HTERT RPE-1 (cell line): ENCODE data around the gene PLEKHJ1.
"Not testable (repeated sequence)": the region's sequence is repeated elsewhere in the genome, so short reads cannot be mapped to it uniquely, and the experiment has no call there.

Source experiments
- in situ Hi-C: fragments of 300-500 bp; cut with MboI; formaldehyde crosslinking; loops from 4 replicates; pipeline ENCODE4 v1.14.3; 2020; ENCODE audit warnings: low sequenced_read_pairs

PLEKHJ1 gene

DNA sequence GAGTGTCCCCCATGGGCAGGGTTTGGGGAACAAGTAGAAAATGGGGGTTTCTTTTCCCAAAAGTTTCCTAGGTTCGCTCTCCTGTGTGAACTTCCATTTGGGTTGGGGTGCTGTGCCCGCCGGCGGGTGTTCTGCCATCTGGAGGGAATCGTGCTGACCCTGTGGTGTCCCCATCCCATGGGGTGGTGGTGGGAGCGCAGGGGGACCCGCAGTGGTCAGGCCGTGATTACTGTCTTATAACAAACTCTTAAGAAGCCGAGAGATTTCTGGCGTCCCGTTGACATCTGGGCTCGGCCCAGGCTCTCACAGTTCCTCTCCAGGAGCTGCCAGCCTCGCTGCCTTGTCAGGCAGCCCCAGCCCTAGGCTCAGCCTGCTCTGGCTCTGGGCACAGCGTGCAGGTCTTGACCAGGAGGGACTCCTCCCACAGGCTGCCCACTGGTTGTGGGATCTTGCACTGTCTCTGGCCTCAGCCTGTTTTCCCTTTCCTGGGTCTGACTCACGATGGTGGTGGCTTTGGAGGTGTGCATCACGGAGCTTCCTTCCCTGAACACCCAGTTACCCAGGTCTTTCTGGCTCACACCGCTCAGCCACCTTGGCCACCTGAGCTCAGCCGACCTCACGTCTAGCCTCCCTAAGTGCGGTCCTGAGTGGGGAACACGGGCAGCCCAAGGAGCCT lies 34.5 kb downstream of the PLEKHJ1 start:
- in situ Hi-C loops: no loop called here

DNA sequence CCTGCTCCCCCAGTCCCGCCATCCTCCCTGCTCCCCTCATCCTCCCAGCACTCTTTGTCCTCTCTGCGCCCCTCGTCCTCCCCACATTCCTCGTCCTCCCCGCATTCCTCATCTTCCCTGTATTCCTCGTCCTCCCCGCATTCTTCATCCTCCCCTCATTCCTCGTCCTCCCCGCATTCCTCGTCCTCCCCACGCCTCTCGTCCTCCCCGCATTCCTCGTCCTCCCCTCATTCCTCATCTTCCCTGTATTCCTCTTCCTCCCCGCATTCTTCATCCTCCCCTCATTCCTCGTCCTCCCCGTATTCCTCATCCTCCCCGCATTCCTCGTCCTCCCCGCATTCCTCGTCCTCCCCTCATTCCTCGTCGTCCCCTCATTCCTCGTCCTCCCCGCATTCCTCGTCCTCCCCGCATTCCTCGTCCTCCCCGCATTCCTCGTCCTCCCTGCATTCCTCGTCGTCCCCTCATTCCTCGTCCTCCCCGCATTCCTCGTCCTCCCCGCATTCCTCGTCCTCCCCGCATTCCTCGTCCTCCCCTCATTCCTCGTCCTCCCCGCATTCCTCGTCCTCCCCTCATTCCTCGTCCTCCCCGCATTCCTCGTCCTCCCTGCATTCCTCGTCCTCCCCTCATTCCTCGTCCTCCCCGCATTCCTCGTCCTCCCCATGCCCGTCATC lies 35.4 kb downstream of the PLEKHJ1 start:
- in situ Hi-C loops: not testable (repeated sequence)

DNA sequence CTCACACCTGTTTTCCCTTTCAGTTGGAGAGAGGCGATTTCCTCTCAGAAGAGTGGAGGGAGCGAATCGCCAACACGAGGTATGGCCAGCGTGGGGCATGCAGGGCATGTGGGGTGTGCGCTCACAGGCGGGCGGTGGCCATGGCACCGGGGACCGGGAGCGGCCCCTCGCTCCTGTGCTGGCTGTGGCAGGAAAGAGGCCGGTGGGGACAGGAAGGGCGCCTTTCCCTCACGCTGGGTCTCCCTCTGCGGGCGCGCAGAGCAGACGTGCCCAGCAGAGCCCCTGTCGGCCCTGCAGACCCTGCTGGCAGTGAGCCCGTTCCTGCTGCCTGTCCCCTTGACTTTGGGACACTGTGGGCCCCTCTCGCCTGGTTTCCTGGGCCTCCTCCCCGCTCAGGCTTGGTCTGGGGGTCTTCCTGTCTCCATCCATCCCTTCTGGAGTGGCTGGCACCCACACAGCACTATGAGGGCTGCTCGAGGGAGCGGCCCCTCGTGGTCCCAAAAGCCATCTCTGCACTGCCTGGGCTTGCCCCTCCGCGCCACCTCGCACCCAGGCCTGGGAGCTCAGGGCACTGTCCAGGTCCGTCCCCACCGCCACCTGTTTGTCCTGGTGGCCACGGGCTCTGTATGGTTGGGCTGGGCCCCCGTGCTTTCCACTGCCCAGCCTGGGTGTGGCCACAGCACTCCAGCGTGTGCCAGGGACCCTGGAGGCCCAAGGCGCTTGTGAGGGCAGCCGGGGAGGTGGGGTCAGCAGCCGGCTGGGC lies 36.1 kb downstream of the PLEKHJ1 start:
- in situ Hi-C loops: no loop called here

DNA sequence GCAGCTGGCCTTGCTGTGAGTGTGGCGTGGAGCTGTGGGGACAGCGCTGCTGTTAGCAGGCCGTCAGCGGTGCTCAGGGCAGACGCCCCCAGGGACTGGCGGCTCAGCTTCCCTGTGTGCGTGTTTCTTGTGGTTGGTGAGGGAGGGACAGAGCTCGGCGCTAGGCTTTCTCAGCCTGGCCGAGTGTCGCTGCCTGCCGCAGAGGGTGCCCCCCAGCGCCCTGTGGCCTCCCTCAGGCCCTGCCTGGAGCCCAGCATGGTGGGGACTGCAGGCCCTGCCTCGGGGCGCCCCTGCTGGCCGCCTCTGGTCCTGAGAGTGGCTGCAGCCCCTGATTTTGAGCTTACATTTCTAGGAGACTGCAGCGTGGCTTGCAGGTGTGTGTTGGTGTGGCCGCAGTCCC lies 36.9 kb downstream of the PLEKHJ1 start:
- in situ Hi-C loops: no loop called here

DNA sequence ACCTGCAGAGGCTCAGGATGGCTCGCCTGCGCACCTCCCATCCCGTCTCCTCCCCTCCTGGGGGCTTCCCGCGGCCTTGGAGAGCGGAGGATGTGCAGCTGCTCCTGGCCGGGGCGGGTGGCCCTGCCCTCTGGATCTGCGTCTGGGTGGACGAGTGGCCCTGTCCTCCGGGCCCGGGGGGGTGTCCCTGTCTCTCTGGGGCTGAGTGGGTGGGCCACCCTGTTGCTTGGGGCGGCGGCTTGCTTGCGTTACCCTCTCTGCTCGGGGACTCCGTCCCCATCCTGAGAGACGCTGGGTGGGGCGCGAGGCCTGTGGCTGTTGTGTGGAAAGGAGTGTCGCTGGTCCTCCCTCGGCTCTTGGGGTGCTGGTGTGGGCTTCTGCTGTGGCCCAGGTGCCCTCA lies 37.8 kb downstream of the PLEKHJ1 start:
- in situ Hi-C loops: no loop called here

DNA sequence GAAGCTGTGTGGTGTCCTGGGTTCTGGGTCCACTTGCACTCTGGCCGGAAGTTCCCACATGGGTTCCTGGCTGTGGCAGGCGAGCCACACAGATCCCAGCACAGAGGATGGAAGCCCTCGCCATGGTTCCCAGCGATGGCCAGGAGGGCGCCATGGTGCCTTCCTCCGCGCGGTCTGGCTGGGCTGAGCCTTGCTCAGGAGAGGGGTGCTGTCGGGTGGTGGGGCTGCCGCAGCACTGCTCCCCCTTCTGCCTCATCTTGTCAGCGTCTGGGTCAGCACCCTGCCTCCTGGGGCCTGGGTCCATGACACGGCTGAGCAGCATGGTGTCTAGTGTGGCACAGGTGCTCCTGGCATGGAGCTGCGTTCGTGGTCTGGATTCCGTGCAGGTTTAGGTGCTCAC lies 38.9 kb downstream of the PLEKHJ1 start:
- in situ Hi-C loops: no loop called here

DNA sequence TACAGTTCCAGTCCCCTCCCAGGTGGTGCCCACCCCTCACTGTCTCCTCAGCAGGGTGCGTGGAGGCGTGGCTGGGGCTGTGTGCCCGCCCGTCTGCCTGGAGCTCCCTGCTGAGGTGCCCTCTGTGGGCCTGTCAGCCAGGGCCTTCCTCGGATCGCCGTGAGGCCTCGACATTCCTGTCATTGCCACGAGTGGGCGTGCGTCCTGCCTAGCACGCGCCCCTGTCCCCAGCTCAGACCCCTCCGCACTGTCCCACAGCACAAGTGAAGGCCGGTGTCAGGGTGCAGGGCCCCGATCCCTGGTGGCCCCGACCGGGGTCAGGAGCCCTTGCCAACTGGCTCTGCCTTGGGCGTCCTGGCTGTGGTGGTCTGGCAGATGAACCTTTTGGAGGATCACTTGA lies 40.2 kb downstream of the PLEKHJ1 start:
- in situ Hi-C loops: no loop called here

DNA sequence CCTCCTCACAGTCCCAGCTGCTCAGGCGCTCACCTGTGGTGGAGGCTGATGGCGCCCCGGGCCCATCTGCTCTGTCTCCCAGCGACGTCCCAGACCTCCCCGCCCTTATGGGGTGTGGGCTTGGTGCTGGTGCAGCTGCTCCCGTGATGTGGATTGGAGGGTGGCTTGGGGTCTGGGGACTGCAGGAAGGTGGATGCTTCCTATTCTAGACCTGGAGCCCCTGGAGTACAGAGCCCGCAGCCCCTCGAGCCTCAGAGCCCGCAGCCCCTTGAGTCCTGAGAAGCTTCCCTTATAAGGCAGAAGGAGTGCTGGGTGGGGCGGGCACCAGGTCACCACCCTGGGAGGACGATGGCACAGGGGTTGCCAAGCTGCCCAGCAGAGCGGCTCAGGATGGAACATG lies 40.8 kb downstream of the PLEKHJ1 start:
- in situ Hi-C loops: no loop called here

DNA sequence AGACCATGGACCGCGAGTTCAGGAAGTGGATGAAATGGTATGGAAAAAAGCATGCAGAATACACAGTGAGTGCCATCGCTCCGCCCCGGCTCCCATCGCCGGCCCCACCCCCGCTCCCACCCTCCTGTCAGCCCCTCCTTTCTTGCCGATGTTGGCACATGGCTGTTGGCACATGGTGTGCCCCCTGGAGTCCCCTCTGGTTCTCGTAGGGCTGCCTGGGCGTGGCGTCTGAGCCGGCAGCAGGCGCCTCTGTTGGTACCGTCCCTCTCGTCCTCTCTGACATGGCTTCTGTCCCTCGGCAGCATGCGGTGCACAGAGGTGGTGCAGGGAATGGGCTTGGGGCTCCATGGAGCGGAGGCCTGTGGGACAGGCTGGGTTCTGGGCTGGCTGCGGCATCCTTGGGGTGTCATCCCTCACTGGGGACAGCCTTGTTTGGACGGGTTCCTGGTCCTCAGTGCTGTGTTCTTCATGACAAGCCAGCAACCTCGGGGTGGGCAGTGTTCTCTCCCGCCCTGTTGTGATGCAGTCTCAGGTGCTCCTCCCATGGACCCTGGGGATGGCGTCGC lies 41.5 kb downstream of the PLEKHJ1 start:
- in situ Hi-C loops: no loop called here

DNA sequence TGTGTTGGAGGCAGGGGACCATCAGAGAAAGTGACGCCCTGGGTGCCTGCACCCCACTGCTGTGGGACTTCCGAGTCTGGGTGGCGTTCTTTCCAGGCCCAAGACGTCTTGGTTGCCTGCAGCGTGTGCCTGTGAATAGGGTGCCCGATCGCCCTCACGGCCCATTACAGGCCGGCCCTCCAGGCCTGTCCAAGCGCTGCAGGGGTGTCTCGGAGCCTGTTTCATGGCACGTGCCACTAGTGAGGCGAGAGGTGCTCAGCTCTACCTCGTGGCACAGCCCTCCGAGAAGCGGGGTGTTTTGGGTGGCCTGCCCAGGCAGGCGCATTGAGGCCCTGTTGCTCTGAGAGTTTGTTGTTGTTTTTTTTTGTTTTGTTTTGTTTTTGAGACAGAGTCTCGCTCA lies 42.3 kb downstream of the PLEKHJ1 start:
- in situ Hi-C loops: no loop called here

DNA sequence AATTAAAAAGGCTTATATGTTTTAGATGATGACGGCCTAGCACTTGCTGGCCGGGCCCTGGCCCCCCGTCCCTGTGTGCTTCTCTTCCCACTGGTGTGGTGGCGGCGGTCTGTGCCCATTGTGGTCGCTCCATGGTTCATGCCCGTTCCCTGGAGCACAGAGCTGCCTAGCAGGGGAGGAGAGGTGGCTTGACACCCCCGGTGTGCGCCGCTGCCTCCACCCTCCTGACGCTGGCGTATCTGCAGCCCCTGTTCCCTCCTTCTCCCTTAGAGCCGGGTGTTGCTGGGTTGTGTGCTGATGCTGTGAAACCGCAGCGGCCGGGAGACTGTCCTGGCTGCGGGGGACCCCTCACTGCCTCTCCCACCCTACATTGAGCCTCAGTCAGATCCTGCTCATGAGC lies 43.3 kb downstream of the PLEKHJ1 start:
- in situ Hi-C loops: no loop called here

DNA sequence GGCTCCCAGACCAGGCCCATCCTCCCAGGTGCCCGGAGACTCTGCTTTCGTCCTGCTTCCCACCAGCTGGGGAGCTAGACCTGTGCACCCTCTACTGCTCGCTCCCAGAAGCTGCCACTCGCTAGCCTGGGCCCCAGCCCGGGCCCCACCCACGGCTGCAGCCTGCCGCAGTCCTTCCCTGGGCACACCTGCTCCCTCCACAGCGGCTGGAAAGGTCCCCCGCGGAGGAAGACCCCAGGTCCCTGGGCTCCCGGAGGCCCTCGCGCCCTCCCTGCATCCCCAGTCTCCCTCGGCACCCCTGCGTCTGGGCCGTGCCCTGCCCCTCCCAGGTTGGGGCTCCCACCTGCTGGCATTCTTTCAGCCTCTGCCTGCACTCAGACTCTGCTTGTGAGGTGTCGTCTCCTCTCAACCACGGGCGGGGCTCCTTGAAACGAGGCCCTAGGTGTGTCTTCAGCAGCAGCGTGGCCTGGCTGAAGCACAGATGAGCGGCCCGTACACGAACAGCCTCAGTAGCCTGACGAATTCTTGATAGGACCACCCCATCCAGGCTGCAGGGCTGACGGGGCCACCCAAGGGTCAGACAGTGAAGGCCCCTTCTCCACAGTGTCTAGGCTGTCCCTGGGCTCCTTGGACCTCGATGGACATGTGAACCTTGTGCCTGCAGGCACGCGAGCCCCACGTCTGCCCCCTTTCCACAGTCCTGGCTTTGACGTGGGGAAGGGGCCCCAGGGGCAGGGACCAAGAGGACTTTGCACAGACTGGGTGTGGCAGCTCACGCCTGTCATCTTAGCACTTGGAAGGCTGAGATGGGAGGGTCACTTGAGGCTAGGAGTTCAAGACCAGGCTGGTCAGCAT lies 44.4 kb downstream of the PLEKHJ1 start:
- in situ Hi-C loops: no loop called here

DNA sequence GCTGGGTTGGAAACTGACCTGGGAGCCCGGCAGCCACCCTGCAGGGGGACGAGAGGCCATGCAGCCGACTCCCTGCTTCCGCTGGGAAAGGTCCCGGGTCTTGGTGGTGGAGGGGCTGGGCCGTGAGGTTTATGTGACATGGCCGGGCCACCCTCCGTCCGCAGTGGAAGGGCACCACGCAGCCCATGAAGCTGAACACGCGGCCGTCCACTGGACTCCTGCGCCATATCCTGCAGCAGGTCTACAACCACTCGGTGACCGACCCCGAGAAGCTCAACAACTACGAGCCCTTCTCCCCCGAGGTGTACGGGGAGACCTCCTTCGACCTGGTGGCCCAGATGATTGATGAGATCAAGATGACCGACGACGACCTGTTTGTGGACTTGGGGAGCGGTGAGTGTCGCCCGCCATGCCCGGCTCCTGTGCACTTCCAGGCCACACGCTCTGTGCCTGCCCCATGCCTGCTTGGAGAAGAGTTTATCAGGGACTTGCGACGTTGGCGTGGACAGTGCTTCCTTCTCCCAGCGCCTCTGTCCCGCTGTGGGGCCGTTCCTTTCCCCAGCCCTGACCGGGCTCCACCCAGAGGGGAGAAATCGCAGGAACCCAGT lies 45.2 kb downstream of the PLEKHJ1 start:
- in situ Hi-C loops: no loop called here

DNA sequence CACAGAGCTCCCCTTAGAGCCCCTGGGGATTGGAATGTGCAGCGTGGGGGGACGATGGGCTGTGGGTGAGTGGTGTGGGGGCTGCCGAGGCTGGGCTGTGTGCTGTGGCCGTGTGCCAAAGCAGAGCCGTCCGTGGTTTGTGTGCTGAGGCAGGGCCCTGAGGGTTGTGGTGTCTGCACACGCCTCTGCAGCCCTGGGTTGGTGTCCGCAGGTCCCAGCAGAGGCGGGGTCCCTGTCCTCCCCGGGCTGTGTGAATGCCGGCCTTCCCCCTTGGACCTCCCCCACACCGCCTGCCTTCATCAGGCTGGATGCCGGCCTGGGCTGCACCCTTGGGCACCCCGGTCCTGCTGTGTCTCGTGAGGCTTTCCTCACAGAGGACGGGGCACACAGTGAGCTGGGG lies 46.2 kb downstream of the PLEKHJ1 start:
- in situ Hi-C loops: no loop called here

DNA sequence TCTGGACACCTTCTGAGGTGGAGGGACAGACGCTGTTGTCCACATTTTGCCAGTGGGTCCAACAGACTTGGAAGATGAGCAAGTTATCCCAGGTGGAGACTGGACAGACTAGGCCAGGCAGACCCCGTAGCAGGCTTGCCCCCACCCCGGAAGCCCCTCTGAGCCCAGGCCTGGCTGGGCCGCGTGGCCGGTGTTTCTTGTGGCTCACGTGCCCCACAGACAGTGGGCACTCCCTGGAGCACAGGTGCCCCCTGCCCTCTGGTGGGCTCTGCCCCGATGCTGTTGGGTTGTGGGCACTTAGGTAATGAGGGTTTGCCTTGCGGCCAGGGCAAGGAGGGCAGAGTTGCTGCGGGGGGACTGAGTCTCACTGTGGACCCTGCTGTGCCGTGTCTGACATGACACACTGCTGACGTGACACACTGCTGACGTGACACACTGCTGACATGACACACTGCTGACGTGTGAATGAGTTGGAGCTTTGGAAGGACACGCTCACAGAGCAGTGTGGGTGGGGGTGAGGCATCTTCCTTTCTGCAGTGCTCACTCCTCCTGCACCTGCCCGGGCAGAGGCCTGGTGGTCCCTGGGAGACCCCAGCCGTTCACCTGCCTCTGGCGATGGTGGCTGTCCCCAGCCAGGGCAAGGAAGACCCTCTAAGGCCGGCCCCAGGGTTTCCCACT lies 47.3 kb downstream of the PLEKHJ1 start:
- in situ Hi-C loops: no loop called here

DNA sequence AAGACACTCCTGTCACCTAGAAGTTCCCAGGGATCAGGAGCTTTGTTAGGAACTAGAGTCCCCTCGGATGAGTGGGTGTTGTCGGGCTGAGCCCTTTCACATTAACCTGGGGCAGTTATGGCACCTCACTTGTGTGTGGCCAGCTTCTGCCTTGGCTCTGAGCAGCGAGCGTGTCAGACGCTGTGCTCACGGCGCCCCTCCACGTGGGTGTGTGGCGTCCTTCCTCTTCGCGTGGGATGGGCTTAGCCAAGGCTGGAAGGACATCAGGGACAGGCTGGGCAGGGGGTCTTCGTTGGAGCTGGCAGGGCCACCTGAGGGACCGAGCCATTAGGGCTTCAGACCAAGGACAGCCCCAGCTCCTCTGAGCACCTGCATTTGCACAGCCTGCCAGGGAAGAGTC lies 49.0 kb downstream of the PLEKHJ1 start:
- in situ Hi-C loops: no loop called here

DNA sequence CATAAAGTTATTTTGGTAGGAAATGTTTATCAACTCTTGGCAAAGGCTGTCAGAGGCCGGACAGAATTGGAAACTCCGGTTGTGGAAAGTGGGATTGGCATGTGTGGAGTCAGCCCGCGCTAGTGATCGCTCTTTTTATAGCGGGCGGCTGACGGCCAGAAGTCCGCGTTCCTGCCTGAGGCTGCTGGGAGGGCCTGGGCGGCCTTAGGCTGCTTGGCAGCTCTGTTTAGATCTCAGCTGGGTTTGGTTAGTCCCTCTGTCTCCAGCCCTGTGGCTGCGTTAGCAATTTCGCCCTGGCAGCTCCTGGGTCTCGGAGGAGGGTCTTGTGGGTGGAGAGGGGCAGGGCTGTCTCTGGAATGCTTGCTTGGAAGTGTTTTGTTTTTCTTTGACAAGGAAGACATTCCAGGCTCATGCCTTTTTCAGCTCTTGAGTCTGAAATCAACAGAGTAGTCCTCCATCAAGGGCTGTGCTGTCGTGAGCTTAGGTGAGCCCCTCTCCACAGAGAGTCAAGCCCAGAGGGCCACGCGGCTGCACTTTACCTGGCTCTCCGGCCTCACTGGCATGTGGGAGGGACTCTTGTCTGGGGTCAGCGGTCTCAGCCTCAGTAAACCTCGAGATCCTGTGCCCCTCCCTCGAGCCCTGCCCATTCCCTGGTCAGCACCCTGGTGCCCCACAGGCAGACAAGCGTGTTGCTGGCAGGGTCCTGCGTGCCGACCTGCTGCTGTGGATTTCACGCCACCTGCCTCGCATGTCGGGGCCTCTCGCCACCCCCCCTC lies 49.9 kb downstream of the PLEKHJ1 start:
- in situ Hi-C loops: no loop called here

DNA sequence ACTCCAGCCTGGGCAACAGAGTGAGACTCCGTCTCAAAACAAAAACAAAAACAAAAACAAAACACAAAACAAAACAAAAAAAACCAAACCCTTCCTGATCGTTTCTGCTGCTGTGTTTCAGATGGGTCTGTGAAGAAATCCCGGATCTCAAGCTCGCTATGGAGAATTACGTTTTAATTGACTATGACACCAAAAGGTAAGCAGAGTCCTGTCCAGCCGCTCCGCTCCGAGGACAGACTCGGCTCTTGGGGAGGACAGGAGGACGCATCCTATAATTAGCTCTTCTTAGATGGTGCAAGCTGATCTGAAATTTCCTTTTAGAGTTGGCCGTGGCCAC lies 50.4 kb downstream of the PLEKHJ1 start:
- in situ Hi-C loops: no loop called here

DNA sequence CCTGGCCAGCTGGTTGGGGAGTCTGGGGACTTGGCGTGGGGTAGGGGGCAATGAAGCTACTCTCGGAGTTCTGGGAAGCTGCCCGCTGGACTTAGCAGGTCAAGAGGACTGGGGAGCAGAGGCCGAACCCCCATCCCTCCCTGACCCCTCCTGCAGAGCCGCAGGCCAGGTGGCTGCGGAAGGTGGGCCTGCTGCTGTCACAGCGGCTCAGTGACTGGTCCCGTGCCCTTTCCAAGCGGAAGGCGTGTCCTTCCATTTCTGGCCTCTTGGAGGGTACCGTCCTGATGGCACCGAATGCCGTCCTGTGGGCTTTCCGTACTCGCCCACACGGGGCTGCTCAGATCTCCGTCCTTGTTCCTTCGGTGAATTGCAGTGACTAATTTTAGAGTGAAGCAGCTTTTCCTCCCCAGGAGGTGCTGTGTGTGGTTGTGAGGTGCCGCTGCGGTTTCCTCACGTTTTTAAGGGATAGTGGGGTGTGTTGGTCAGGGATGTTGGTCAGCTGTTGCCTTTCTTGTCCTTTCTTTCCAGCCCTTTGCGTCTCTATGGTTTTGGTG lies 51.6 kb downstream of the PLEKHJ1 start:
- in situ Hi-C loops: no loop called here
